ENCODE data around the gene ROCK2.

Gene ROCK2

GRCh38 chr2:11319939-11320338 lies 24.5 kb downstream of the ROCK2 start:
- TF ChIP-seq ZFX (IDR thresholded peaks at IDR 0.05) (no peak), CTCF (conservative IDR thresholded peaks at IDR 0.05) (no peak)
- no peak overlapping the region for H3K27ac ChIP-seq

- H3K27ac ChIP-seq, result no peak overlapping the region
- TF ChIP-seq CTCF (conservative IDR thresholded peaks at IDR 0.05) (no peak), ZFX (IDR thresholded peaks at IDR 0.05) (no peak)
Measured at GRCh38 chr2:11315074-11315705, 29.2 kb downstream of the ROCK2 start.

GRCh38 chr2:11314487-11314886 lies 29.9 kb downstream of the ROCK2 start:
- TF ChIP-seq CTCF (conservative IDR thresholded peaks at IDR 0.05) (no peak), ZFX (IDR thresholded peaks at IDR 0.05) (no peak)
- H3K27ac ChIP-seq, result no peak overlapping the region

- TF ChIP-seq ZFX (IDR thresholded peaks at IDR 0.05), result no peak
- no peak for TF ChIP-seq CTCF (conservative IDR thresholded peaks at IDR 0.05)
- no peak overlapping the region for H3K27ac ChIP-seq
Measured at GRCh38 chr2:11312770-11313471, 31.5 kb downstream of the ROCK2 start.

- no peak overlapping the region for H3K27ac ChIP-seq
- TF ChIP-seq CTCF (conservative IDR thresholded peaks at IDR 0.05) (no peak), ZFX (IDR thresholded peaks at IDR 0.05) (no peak)
Measured at GRCh38 chr2:11311543-11311942, 32.9 kb downstream of the ROCK2 start.

GRCh38 chr2:11310212-11310611 lies 34.2 kb downstream of the ROCK2 start:
- H3K27ac ChIP-seq, result no peak overlapping the region
- TF ChIP-seq CTCF (conservative IDR thresholded peaks at IDR 0.05) (no peak), ZFX (IDR thresholded peaks at IDR 0.05) (no peak)

- TF ChIP-seq CTCF (conservative IDR thresholded peaks at IDR 0.05), result no peak
- no peak for TF ChIP-seq ZFX (IDR thresholded peaks at IDR 0.05)
- H3K27ac ChIP-seq, result no peak overlapping the region
Measured at GRCh38 chr2:11309706-11310105, 34.7 kb downstream of the ROCK2 start.

Measured in C4-2B (cell line).